Keratinocyte (primary cell): ENCODE data around the gene ZFPM1. TPM values are rescaled to one million over a fixed set of nuclear protein-coding genes. Genes with fewer than 3 reads are reported as not detected.

Experiments used
- DNase-seq: peaks from one replicate; pipeline ENCODE4 v3.0.0-alpha.2; 2011; ENCODE audit warnings: low read depth, missing footprints, low spot score
- FAIRE-seq: peaks from 2 replicates; lab custom pipeline; 2011; peaks lifted over from hg19 to GRCh38; lab: Jason Lieb, UNC
- H2AFZ ChIP-seq: 2 replicates; pipeline ENCODE4 v1.6.0; 2012; ENCODE audit warnings: low read length, control low read depth, inconsistent platforms; ENCODE audit not compliant: control insufficient read depth
- H3K27ac ChIP-seq: 2 replicates; pipeline ENCODE4 v1.5.1; 2011; ENCODE audit warnings: low read length; ENCODE audit not compliant: control insufficient read depth, insufficient read depth
- H3K27me3 ChIP-seq: 3 replicates; pipeline ENCODE4 v1.6.0; 2011; ENCODE audit warnings: low read length; ENCODE audit not compliant: control insufficient read depth, insufficient read depth; ENCODE audit errors: extremely low read depth
- H3K36me3 ChIP-seq, 2 experiments: 2 replicates in 1 of 2; 3 replicates in 1 of 2; pipeline ENCODE4 v1.5.1; 2011; ENCODE audit warnings: low read length in 2 of 2, mild to moderate bottlenecking in 1 of 2; ENCODE audit not compliant: control insufficient read depth in 2 of 2, insufficient read depth in 2 of 2; ENCODE audit errors: extremely low read depth in 1 of 2
- H3K4me1 ChIP-seq: 3 replicates; pipeline ENCODE4 v1.5.1; 2011; ENCODE audit warnings: low read length; ENCODE audit not compliant: control insufficient read depth, insufficient read depth; ENCODE audit errors: extremely low read depth
- H3K4me2 ChIP-seq: 3 replicates; pipeline ENCODE4 v1.6.0; 2011; ENCODE audit warnings: low read depth, low read length; ENCODE audit not compliant: control insufficient read depth, insufficient read depth; ENCODE audit errors: extremely low read depth
- H3K4me3 ChIP-seq, 3 experiments: fragments of 200-600 bp in 1 of 3; sonication (generic) in 1 of 3; 2 replicates in 2 of 3; 3 replicates in 1 of 3; pipeline ENCODE4 v1.5.1; 2011 to 2016; ENCODE audit warnings: low read length in 3 of 3, mild to moderate bottlenecking in 3 of 3, control low read depth in 2 of 3, inconsistent platforms in 1 of 3, low read depth in 1 of 3, mixed read lengths in 1 of 3, mixed run types in 1 of 3, moderate library complexity in 1 of 3; ENCODE audit not compliant: control insufficient read depth in 2 of 3, insufficient read depth in 2 of 3; ENCODE audit errors: extremely low read depth in 1 of 3
- H3K79me2 ChIP-seq: 2 replicates; pipeline ENCODE4 v1.6.0; 2012; ENCODE audit warnings: low read length; ENCODE audit not compliant: control insufficient read depth, insufficient read depth
- H3K9ac ChIP-seq: 3 replicates; pipeline ENCODE4 v1.6.0; 2011; ENCODE audit warnings: low read length; ENCODE audit not compliant: control insufficient read depth, insufficient read depth; ENCODE audit errors: extremely low read depth
- H3K9me1 ChIP-seq: 3 replicates; pipeline ENCODE4 v1.6.0; 2011; ENCODE audit warnings: low read length; ENCODE audit not compliant: control insufficient read depth, insufficient read depth; ENCODE audit errors: extremely low read depth
- H3K9me3 ChIP-seq: 2 replicates; pipeline ENCODE4 v1.5.1; 2012; ENCODE audit warnings: low read depth, low read length; ENCODE audit not compliant: control insufficient read depth
- H4K20me1 ChIP-seq: 3 replicates; pipeline ENCODE4 v1.6.0; 2011; ENCODE audit warnings: low read length; ENCODE audit not compliant: control insufficient read depth, insufficient read depth; ENCODE audit errors: extremely low read depth
- EZH2 ChIP-seq: IDR thresholded peaks from one replicate; pipeline ENCODE4 v1.6.1; 2012; ENCODE audit warnings: inconsistent platforms, mild to moderate bottlenecking, low read length, moderate library complexity
- dilution Hi-C: fragments of 300-500 bp; cut with MboI; formaldehyde crosslinking; loops from one replicate; pipeline ENCODE4 v1.7.0; 2020; ENCODE audit warnings: low sequenced_read_pairs; ENCODE audit not compliant: extremely low pct_ligation_motif_present
- polyA plus RNA-seq, 5 experiments: library from polyadenylated mRNA; depleted of rRNA in 3 of 5; stranded (reverse) in 3 of 5; stranded (forward) in 1 of 5; unstranded in 1 of 5; fragments of >200 nt; gene quantifications; 1 replicate in 1 of 5; 2 replicates in 3 of 5; 3 replicates in 1 of 5; pipeline versions ENCODE4 v1.2.1 to v1.2.3, GENCODE V29; 2011 to 2012; ENCODE audit warnings: missing spikeins in 2 of 5, low read depth in 1 of 5, low replicate concordance in 1 of 5
- TF ChIP-seq, protein P1 (sequence below), 3 experiments: IDR thresholded peaks in 1 of 3; conservative IDR thresholded peaks in 1 of 3; optimal IDR thresholded peaks in 1 of 3; 2 replicates in 2 of 3; 3 replicates in 1 of 3; pipeline versions ENCODE3 to v1.5.1; 2011; ENCODE audit warnings: low read length in 3 of 3, mild to moderate bottlenecking in 3 of 3, moderate library complexity in 2 of 3, control low read depth in 1 of 3, inconsistent platforms in 1 of 3; ENCODE audit not compliant: insufficient read depth in 2 of 3; ENCODE audit errors: extremely low read depth in 1 of 3

Gene ZFPM1
- polyA plus RNA-seq, 1 donor (not counting 4 experiments of a cell fraction or from before 2014, with no cell fraction given): 0.42 TPM

DNA sequence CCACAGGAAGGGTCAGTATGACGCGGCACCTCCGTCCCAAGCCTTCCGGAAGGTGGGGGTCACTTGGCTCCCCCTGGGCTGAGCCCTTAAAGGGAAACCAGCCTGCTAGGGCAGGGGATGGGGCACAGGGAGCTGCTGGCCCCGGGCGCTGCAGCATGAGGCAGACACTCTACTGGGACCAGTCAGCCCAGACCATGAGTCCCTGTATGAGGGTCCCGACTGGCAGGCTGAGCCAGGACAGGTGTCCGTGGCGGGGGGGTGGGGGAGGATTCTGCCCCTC lies 73.8 kb downstream of the ZFPM1 start:
- no peaks in the 10 kb centered on the region for H4K20me1 ChIP-seq
- H3K36me3 ChIP-seq: peaks cover 0 to 4% of the 10 kb centered on the region in 2 experiments
- H3K9me1 ChIP-seq: no peaks in the 10 kb centered on the region
- no peak overlapping the region for H3K27ac ChIP-seq
- no peak overlapping the region for H3K9ac ChIP-seq
- H3K4me1 ChIP-seq: no peaks in the 10 kb centered on the region
- no peak overlapping the region for H3K4me2 ChIP-seq
- H3K79me2 ChIP-seq: no peaks in the 10 kb centered on the region
- FAIRE-seq: no peak
- no peaks in the 10 kb centered on the region for H3K27me3 ChIP-seq
- no peak overlapping the region for H2AFZ ChIP-seq
- DNase-seq: no peak
- dilution Hi-C loops: no loop called here
- no peak for TF ChIP-seq EZH2
- TF ChIP-seq, protein P1, sequence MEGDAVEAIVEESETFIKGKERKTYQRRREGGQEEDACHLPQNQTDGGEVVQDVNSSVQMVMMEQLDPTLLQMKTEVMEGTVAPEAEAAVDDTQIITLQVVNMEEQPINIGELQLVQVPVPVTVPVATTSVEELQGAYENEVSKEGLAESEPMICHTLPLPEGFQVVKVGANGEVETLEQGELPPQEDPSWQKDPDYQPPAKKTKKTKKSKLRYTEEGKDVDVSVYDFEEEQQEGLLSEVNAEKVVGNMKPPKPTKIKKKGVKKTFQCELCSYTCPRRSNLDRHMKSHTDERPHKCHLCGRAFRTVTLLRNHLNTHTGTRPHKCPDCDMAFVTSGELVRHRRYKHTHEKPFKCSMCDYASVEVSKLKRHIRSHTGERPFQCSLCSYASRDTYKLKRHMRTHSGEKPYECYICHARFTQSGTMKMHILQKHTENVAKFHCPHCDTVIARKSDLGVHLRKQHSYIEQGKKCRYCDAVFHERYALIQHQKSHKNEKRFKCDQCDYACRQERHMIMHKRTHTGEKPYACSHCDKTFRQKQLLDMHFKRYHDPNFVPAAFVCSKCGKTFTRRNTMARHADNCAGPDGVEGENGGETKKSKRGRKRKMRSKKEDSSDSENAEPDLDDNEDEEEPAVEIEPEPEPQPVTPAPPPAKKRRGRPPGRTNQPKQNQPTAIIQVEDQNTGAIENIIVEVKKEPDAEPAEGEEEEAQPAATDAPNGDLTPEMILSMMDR (optimal IDR thresholded peaks at IDR 0.05 in 1 of 3, IDR thresholded peaks at IDR 0.05 in 1 of 3, conservative IDR thresholded peaks at IDR 0.05 in 1 of 3; ENCODE audit: extremely low read depth in 1 of 3, insufficient read depth in 2 of 3, low read length in 3 of 3): no peak
- H3K4me3 ChIP-seq: no peak overlapping the region
- H3K9me3 ChIP-seq: no peaks in the 10 kb centered on the region

DNA sequence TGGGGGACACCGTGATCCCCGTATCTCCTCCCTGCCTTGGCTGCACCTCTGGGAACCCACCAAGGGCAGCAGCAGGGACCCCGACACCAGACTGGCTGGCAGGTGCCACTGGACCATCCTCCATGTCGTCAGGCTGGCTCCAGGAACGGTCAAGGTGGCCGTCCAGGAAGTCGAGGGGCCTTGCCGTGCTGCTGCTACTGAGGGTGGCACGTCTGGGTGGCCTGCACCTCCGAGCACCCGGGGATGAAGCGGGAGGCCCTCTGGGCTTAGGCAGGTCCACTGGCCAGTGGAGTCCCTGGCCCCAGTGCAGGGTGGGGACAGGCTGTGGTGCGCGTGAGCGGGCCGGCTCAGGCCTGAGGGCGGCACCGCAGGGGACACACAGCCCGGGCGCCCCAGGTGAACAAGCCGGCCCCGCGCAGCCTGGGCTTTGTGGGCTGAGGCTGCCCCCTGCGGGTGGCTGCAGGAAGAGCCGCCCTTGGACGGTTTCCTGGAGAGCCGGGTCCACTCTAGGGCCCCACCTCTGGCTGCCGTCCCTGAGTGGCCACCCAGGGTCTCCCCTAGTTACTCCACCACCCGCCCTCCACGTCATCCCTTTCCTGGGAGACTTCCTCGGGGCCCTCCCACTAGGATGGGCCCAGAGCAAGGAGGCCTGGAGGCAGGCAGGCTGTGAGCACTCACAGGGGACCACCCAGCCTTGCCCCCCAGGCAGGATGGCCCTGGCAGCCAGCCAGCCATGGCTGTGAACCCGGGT lies 74.3 kb downstream of the ZFPM1 start:
- DNase-seq (no peak), FAIRE-seq (no peak)
- TF ChIP-seq EZH2: no peak
- TF ChIP-seq, protein P1 (optimal IDR thresholded peaks at IDR 0.05 in 1 of 3, IDR thresholded peaks at IDR 0.05 in 1 of 3, conservative IDR thresholded peaks at IDR 0.05 in 1 of 3; ENCODE audit: extremely low read depth in 1 of 3, insufficient read depth in 2 of 3, low read length in 3 of 3): peak; percentile 52 to 81 (median 71)
- Histone ChIP-seq H3K4me2 (no peak overlapping the region), H3K4me1 (no peaks in the 10 kb centered on the region), H4K20me1 (no peaks in the 10 kb centered on the region), H3K9me3 (no peaks in the 10 kb centered on the region), H3K9me1 (no peaks in the 10 kb centered on the region), H3K36me3 (peaks cover 0 to 4% of the 10 kb centered on the region in 2 experiments), H3K4me3 (no peak overlapping the region), H3K79me2 (no peaks in the 10 kb centered on the region), H3K27ac (no peak overlapping the region), H2AFZ (no peak overlapping the region), H3K9ac (no peak overlapping the region), H3K27me3 (no peaks in the 10 kb centered on the region)
- dilution Hi-C loops: no loop called here
